Measurements from ENCODE around the gene ZRANB3. TPM values are rescaled to one million over a fixed set of nuclear protein-coding genes. Genes with fewer than 3 reads are reported as not detected.

Gene ZRANB3
- total RNA-seq, 4 donors from 2014 or later, result 1.6 to 7.4 (median 2.8) TPM

GRCh38 chr2:135202751-135203150, 328.3 kb downstream of the ZRANB3 start:
- H3K27ac ChIP-seq, result no peak overlapping the region
- H3K27me3 ChIP-seq, result no peaks in the 10 kb centered on the region
- H3K4me3 ChIP-seq, result no peak overlapping the region
- H3K36me3 ChIP-seq, result no peaks in the 10 kb centered on the region
- no peaks in the 10 kb centered on the region for H3K4me1 ChIP-seq
- no peak for DNase-seq
- no peaks in the 10 kb centered on the region for H3K9me3 ChIP-seq
- TF ChIP-seq, protein P1, sequence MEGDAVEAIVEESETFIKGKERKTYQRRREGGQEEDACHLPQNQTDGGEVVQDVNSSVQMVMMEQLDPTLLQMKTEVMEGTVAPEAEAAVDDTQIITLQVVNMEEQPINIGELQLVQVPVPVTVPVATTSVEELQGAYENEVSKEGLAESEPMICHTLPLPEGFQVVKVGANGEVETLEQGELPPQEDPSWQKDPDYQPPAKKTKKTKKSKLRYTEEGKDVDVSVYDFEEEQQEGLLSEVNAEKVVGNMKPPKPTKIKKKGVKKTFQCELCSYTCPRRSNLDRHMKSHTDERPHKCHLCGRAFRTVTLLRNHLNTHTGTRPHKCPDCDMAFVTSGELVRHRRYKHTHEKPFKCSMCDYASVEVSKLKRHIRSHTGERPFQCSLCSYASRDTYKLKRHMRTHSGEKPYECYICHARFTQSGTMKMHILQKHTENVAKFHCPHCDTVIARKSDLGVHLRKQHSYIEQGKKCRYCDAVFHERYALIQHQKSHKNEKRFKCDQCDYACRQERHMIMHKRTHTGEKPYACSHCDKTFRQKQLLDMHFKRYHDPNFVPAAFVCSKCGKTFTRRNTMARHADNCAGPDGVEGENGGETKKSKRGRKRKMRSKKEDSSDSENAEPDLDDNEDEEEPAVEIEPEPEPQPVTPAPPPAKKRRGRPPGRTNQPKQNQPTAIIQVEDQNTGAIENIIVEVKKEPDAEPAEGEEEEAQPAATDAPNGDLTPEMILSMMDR (IDR thresholded peaks at IDR 0.05), result no peak
- no peak for TF ChIP-seq POLR2A (IDR thresholded peaks at IDR 0.05)

GRCh38 chr2:135198481-135198880, 332.5 kb downstream of the ZRANB3 start:
- Histone ChIP-seq H3K4me3 (no peak overlapping the region), H3K4me1 (no peaks in the 10 kb centered on the region), H3K27me3 (no peaks in the 10 kb centered on the region), H3K36me3 (no peaks in the 10 kb centered on the region), H3K27ac (no peak overlapping the region), H3K9me3 (no peaks in the 10 kb centered on the region)
- DNase-seq, result no peak
- TF ChIP-seq POLR2A (IDR thresholded peaks at IDR 0.05), result no peak
- TF ChIP-seq, protein P1 (IDR thresholded peaks at IDR 0.05), result no peak

- TF ChIP-seq, protein P1 (IDR thresholded peaks at IDR 0.05), result no peak
- no peak for TF ChIP-seq POLR2A (IDR thresholded peaks at IDR 0.05)
- Histone ChIP-seq H3K9me3 (no peaks in the 10 kb centered on the region), H3K4me3 (no peak overlapping the region), H3K36me3 (no peaks in the 10 kb centered on the region), H3K27me3 (no peaks in the 10 kb centered on the region), H3K27ac (no peak overlapping the region), H3K4me1 (no peaks in the 10 kb centered on the region)
- DNase-seq, result no peak
Observed at GRCh38 chr2:135190799-135191198, 340.2 kb downstream of the ZRANB3 start.

GRCh38 chr2:135189148-135189547, 341.9 kb downstream of the ZRANB3 start:
- no peaks in the 10 kb centered on the region for H3K9me3 ChIP-seq
- no peaks in the 10 kb centered on the region for H3K36me3 ChIP-seq
- H3K27ac ChIP-seq, result no peak overlapping the region
- no peak for DNase-seq
- TF ChIP-seq, protein P1 (IDR thresholded peaks at IDR 0.05), result no peak
- no peak for TF ChIP-seq POLR2A (IDR thresholded peaks at IDR 0.05)
- no peak overlapping the region for H3K4me3 ChIP-seq
- H3K4me1 ChIP-seq, result no peaks in the 10 kb centered on the region
- H3K27me3 ChIP-seq, result no peaks in the 10 kb centered on the region

DNA sequence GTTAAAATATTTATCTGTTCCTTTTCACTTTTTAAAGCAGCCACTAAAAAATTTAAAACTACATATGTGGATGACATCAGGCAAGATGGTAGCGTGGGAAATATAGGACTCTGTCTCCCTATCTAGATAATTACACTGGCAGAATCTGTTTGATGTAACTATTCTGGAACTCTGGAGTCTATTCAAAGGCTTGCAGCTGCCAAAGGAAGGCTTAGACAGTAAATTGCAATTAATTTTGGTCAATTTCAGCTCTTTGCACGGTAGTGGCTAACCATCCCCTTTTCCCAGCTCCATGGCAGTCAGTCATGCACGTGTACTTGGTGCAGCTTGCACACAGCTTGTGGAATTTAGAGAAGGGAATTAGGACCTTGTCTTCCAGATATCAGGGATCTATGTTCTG, 343.7 kb downstream of the ZRANB3 start:
- Histone ChIP-seq H3K27me3 (no peaks in the 10 kb centered on the region), H3K36me3 (no peaks in the 10 kb centered on the region), H3K27ac (no peak overlapping the region), H3K4me1 (no peaks in the 10 kb centered on the region), H3K9me3 (no peaks in the 10 kb centered on the region), H3K4me3 (no peak overlapping the region)
- TF ChIP-seq, protein P1 (IDR thresholded peaks at IDR 0.05), result no peak
- no peak for TF ChIP-seq POLR2A (IDR thresholded peaks at IDR 0.05)
- no peak for DNase-seq

GRCh38 chr2:135186054-135186453, 345.0 kb downstream of the ZRANB3 start:
- H3K4me3 ChIP-seq, result no peak overlapping the region
- H3K27ac ChIP-seq, result no peak overlapping the region
- DNase-seq, result no peak
- no peaks in the 10 kb centered on the region for H3K4me1 ChIP-seq
- TF ChIP-seq, protein P1 (IDR thresholded peaks at IDR 0.05), result no peak
- TF ChIP-seq POLR2A (IDR thresholded peaks at IDR 0.05), result no peak
- H3K9me3 ChIP-seq, result no peaks in the 10 kb centered on the region
- H3K27me3 ChIP-seq, result no peaks in the 10 kb centered on the region
- no peaks in the 10 kb centered on the region for H3K36me3 ChIP-seq
